GM19351 (cell line): ENCODE results near the gene B4GALT5.

Source experiments
- ATAC-seq: cut with Tn5 transposase; IDR thresholded peaks from one replicate; pipeline ENCODE4 v1.9.1; 2021; ENCODE audit warnings: mild to moderate bottlenecking, moderate library complexity; ENCODE audit not compliant: unreplicated experiment

B4GALT5 gene

DNA sequence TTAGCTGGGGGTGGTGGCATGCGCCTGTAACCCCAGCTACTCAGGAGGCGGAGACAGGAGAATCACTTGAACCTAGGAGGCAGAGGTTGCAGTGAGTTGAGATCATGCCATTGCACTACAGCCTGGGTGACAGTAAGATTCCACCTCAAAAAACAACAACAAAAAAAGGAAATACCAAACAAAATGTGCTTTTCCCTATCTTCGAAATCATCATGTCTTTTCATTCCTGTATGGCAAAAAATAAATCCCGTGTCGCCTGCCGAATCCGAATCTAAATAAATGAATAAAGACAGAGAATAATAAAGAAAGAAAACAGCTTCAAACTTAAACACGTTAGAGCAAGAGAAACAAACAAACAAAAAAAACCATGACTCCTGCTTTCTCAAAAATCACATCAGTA is 11.8 kb downstream of the B4GALT5 start:
- no peak for ATAC-seq

DNA sequence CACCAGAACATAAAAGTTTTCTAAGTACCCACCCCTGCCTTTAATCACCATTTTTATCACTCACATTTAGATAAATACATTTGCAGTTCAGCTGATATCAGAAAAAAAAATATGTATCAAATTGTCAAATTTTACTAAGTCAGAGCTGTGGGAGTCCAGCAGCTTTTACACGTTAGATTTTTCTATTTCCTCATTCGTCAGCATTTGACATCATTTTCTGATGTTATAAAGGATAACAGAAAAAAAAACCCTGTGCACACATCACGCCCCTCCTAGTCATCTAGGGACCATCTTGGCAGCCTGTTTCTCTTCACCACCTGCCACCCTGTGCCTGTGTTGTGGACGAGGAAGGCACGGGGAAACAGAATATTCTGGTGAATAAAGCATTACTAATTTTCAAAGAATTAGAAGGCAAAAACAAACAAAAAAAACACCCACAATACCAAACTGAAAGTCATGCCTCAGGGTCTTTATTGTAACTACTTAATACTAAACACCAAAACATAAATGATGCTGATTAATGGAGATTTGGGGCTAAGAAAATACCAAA is 12.4 kb downstream of the B4GALT5 start:
- ATAC-seq, result no peak

DNA sequence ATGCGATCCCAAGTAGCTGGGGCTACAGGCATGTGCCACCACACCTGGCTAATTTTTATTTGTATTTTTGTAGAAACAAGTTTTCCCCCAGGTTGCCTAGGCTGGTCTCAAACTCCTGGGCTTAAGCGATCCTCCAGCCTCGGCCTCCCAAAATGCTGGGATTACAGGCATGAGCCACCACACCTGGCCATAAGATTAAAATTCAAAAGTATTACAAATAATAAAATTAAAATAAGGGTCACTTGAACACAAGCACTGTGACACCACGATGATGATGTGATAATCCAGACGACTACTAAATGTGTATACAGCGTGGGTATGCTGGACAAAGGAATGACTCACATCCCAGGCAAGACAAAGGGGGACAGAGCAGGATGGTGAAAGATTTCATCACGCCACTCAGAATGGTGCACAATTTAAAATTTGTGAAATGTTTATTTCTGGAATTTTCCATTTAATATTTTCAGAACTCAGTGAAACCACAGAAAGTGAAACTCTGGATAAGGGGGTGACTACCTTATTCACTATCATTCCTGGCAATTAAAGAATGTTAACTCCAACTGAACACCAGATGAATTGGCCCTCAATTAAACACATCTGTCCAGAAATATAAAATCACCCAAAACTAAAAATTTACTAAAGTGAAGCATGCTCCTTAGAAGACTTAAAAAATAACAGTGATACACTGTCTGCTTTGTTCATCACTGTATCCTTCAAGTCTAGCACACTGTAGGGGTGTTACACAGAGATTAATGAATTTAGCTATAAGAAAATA is 13.1 kb downstream of the B4GALT5 start:
- no peak for ATAC-seq

DNA sequence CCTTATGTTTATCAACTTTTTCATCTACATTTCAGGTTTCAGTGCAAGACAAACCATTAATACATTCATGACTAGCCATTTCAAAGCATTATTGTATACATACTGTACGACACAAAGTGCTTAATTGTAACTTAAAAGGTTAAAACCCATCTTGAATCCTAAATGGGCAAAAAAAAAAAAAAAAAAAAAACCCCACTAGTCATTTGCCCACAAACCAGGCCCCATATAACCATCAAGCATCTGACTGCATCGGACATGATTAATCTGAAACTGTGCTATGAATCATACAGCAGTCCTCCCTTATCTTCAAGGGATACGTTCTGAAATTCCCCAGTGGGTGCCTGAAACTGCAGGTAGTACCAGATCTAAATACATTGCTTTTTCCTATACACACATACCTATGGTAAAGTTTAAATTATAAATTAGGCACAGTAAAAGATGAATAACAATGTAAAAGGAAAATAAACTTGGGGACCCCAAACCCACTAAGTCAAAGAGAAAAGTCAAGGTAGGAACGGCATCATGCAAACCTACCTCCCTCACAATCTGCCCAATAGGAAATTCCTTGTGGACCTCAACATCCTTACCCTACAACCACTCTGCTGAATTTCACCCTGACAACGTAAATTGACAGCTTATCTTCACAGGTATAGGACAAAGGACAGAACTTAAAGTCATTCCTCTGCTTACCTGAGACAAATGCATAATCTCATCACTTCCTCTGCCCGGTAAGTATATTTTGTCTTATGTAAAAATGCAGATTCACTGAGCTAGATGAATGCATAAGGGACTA is 14.3 kb downstream of the B4GALT5 start:
- ATAC-seq, result peak; percentile 80

DNA sequence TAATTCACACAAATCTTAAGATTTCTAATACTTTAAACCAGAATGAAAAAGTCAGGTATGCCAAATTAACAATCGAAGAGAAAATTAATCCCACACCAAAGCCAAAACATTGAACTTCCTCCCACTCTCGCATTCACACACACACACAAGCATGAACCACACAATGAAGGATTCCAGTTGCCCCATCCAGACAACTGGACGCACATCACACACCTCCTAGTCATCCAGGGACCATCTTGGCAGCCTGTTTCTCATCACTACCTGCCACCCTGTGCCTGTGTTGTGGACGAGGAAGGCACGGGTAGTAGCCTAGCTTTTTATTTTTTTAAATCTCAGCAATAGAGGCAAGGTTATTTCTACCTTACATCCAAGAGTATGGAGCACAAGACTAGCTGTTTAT is 15.2 kb downstream of the B4GALT5 start:
- no peak for ATAC-seq

DNA sequence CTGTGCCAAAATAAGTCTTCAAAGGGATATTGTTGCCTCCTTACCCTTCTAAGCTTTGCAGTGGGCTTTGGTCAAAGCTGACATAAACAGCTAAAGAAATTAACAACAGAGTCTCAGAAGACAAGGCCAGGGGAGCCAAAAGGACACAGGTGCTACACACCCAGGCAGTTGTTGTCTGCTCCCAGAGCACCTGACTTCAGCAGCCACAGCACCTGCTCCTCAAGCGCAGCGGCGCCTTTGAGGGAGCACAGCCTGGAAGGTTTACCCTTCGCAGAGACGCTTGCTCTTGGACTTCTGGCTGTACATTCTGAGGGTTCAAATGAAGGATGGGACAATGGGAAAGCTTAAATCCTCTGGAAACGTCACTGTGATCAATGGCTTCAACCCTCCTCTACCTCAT is 16.6 kb downstream of the B4GALT5 start:
- ATAC-seq, result no peak

DNA sequence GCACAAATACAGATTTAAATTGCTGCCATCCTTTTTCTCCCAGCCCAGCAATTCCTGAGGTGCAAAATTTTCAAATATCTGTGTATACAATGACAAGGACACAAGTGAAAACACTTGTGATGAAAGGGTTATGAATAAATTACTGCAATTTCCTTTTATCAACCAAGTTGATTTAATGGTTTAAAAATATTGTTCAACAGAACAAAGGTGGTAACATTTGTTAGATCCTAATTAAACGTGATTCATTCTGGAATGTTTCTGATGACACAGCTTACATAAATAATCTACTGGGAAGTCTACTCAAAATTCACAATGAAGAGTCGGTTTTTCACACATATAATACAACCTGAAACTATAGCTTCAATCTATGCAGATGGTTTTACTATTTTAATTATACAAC is 17.1 kb downstream of the B4GALT5 start:
- no peak for ATAC-seq

DNA sequence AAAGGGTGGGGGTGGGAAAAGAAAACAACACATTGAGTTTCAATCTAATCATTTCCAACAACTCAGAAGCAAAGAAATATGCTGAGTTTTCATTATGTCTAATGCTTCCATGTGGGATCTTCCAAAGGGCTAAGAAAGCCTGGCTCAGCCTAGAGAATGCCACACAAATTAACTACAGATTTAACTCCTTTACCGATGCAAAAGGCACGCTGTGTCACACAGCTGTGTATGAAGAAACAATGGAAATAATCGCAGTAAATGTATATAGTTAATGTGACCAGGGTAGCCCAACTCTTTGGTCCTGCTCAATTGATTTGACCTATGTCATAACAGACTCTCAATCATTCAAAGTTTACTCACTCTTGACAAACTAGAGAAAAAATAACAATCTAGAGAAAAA is 17.8 kb downstream of the B4GALT5 start:
- no peak for ATAC-seq

DNA sequence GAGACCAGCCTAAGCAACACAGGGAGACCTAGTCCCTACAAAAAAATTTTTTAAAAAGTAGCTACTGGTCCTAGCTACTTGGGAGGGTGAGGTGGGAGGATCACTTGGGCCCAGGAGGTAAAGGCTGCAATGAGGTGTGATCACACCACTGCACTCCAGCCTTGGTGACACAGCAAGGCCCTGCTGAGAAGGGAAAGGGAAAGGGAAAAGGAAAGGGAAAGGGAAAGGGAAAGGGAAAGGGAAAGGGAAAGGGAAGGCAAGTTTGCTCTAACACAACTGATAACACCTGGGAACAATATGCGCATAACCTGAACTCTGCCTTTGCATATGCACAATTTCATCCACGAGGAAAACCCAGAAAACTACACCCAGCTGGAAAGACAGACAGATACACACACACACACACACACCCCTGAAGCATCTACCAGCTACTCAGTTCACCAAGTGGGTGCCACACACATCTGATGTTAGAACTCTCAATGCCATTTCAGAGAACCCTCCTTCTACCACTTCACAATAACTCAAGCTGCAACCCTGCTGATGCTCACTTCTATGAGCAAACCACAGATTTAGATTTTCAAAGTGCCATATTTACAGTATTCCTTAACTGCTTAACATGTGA is 19.1 kb downstream of the B4GALT5 start:
- no peak for ATAC-seq

DNA sequence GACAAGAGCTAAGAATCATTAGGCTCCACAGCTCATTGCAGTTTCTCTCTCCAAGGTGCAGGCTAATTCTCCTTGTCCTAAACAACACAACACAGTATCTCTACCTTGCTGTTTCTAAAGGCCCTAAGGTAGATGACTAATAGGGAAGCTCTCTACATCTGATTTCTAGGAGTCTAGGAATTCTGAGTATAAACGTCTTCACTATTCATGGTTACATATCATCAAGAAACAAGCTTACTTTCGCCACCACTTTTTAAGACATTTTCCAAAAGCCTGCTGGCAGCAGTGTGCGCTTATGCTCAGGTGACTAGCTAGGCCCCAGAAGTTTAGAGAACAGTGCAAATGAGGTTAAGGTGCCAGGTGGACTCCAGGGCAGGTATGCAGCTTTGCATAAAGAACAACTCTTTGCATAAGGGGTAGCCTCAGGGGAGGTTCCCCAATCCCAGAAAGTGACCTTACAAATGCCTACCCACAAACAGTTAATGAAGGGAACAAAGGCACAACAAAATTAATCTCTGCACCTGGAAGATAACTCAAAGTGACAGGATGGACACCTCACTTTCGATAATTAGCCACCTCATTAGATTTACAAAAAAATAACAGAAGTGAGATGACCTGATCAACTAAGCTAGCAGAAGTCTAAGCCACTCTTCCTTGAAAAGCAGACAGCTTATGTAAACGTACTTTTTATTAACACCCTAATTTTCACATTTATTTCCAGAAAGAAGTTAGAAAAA is 20.1 kb downstream of the B4GALT5 start:
- ATAC-seq, result no peak

DNA sequence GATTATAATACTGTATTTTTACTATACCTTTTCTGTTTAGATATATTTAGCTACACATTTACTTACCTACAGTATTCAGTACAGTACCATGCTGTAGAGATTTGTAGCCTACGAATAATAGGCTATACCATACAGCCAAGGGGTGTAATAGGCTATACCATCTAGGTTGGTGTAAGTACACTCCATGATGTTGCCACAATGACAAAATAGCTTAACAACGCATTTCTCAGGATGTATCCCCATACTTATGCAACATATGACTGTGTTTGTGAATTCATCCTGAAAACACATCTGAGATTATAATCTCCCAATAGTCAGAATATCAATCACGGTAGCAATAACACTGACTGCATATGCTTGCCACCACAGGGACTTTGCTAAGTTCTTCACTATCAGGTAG is 20.7 kb downstream of the B4GALT5 start:
- ATAC-seq, result no peak

DNA sequence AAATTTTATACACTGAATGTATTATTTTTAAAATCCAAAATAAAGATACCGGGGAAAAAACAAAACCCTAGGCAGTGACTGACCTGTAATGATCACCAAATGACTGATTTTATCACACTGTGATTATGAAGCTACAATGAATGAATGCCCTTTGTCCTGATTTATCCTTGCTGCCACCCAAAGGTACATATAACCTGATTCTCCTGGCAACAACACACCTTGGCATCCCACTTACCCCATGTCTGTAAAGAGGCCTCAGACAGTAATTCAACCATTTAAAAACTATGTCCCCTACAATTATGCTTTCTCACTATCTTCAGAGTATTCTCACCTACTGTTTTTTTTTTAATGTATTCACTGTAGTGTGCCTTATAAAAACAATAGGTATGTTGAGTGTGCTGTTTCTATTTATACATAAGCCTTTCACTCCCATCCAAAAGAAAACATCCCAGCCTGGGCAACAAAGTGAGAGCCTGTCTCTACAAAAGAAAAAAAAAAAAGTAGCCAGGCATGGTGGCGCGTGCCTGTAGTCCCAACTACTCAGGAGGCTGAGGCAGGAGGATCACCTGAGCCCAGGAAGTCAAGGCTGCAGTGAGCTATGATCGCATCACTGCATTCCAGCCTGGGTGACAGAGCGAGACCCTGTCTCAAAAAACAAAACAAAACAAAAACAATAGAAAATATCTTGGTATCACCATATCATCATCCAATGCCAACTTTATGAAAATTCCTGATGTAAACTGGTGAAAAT is 21.7 kb downstream of the B4GALT5 start:
- no peak for ATAC-seq

DNA sequence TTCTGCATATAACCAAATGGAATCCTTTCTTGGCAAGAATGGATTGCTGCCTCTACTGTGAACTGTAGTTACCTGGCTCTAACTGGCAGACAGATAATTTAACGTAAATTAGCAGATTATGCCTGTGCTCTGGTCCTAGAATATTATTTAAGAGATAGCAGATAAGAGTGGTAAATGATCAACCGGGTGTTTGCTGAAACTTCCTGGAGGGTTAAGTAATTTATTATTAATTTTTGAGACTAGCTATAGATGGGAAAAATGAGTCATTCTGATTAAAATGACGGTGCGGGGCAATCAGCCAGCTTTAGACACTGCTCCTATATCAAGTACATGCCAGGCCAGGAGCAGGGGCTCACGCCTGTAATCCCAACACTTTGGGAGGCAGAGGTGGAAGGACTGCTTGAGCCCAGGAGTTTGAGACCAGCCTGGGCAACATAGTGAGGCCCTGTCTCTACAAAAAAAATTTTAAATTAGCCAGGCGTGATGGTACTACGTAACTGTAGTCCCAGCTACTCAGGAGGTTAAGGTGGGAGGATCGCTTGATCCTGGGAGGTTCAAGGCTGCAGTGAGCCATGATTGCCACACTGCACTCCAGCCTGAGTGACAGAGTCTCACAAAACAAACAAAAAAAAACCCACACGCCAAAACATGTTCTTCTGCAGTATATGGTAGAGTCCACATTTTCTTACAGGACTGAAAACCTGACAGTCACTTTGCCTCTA is 22.6 kb downstream of the B4GALT5 start:
- no peak for ATAC-seq

DNA sequence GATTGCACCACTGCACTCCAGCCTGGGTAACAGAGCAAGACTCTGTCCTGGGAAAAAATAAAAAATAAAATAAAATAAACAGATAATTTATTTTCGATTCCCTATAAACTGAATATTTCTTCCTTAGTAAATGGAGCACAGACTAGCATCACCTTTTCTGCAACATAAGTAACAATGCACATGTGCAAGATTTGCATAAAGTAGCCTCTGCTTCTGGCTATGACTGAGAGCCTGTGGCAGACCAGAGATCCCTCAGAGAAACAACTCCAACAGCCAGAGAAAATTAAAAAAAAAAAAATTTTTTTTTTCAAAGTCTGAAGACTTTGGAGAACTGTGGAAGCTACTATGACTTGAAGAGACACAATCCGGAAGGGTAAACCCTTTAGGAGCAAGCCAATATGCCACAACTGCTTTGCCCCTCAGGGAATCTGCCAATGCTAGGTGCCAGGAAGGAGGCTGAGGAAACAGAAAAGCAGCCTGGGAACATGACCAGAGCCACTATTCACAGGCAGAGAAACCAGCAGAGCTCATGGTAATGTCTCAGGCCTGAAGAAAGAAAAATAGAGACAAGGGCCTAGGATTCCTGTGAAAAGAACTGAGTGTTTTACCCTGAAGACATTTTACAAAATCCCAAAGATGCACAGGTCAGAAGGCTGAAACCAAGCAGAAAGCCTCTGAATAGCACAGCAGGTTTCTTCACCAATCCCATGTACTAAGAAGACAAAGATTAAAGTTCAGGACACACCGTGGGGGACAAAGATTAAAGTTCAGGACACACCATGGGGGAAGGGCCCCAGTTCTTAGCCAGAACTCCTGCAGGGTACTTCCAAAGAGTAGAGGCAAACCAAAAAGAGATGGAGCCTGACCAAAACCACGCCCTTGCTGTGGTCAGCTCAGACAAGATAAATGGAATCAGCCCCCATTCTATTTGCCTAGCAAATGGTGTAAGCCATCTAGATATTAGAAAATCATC is 25.8 kb downstream of the B4GALT5 start:
- no peak for ATAC-seq

DNA sequence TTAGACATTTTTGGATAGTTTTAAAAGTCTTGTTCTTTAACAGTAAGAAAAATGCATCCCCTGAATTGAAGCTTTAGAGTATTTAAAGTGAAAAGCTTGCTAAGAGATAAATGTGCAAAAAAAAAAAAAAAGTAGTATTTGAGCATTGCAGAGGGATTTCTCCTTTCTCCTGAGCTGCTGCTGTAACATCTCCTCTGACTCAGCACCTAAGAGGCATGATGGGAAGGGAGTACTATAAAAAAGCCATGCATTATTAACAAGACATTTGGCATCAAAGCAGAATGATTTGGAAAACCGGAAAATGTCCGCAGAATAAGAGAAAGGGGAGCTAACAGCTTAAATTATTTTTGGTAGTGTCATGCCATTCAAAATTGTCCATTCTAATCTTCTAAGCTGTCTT is 27.9 kb downstream of the B4GALT5 start:
- ATAC-seq, result no peak

DNA sequence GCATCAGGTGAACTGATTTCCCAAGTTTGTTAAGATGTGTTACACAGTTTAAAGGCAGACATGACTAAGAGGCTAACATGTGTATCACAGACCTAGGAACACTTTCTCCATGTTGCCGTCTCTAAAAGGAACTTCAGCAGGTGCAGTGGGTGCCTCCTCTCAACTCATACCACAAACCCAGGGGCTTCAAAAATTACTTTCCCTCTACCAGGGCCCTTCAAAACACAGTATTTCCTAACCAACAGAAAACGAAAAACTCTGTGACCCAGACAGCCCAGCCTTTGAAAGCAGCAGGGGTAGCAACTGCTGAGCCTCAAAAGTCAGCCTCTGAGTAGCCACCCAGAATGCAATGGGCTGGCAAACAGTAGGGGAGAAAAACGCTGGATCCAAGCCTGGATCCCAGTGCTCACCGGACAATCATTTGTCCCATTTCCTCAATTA is 28.5 kb downstream of the B4GALT5 start:
- ATAC-seq, result no peak

DNA sequence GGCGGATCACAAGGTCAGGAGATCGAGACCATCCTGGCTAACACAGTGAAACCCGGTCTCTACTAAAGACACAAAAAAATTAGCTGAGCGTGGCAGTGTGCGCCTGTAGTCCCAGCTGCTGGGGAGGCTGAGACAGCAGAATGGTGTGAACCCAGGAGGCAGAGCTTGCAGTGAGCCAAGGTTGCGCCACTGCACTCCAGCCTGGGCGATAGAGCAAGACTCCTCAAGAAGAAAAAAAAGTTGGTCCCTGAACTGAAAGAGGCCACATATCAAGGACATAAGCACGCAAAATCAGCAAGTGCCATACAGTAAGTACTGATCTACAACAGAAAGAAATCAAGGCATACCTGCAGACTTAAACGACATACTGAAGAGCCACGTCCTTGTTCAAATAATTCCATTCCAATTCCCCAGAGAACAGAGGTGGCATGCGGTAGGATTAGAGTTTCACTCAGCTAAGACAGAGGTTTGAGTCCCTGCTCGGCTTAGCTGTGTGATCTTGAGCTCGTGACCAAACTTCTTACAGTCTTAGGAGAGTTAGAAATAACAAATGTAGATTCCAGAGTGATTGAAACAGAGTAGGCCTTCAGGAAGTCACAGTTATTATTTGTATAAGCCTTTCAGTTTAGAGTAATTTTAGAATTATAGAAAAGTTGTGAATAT is 29.2 kb downstream of the B4GALT5 start:
- ATAC-seq, result no peak

DNA sequence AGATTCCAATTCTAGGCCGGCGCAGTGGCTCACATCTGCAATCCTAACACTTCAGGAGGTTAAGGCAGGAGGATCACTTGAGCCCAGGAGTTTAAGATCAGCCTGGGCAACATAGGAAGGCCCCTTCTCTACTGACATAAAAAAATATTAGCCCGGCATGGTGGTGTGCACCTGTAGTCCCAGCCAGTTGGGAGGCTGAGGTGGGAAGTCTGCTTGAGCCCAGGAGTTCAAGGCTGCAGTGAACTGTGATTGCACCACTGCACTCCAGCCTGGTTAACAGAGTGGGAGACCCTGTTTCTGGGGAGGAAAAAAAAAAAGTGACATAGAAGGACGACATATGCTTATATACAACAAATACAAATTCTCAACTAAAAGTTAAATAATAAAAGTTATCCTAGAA is 30.9 kb downstream of the B4GALT5 start:
- ATAC-seq, result no peak
